Fibroblast of lung (primary cell): Measurements from ENCODE around the gene SLC9B2. TPM values are rescaled to one million over a fixed set of nuclear protein-coding genes. Genes with fewer than 3 reads are reported as not detected.

Source experiments
- DNase-seq, 2 donors: peaks; one replicate each; pipeline versions ENCODE4 v3.0.0 to v3.0.0-alpha.2; 2010; ENCODE audit warnings: low read depth in 2 of 2
- H2AFZ ChIP-seq: 2 replicates; pipeline ENCODE4 v1.5.1; 2012; ENCODE audit warnings: low read length, control low read depth, inconsistent platforms
- H3K27ac ChIP-seq: 2 replicates; pipeline ENCODE4 v1.5.1; 2011; ENCODE audit warnings: low read length, control low read depth; ENCODE audit not compliant: insufficient read depth
- H3K27me3 ChIP-seq: 2 replicates; pipeline ENCODE4 v1.5.1; 2011; ENCODE audit warnings: mild to moderate bottlenecking, low read length; ENCODE audit not compliant: control insufficient read depth, insufficient read depth
- H3K36me3 ChIP-seq: 2 replicates; pipeline ENCODE4 v1.5.1; 2011; ENCODE audit warnings: low read length; ENCODE audit not compliant: control insufficient read depth, insufficient read depth
- H3K4me1 ChIP-seq: 2 replicates; pipeline ENCODE4 v1.5.1; 2011; ENCODE audit warnings: low read length; ENCODE audit not compliant: control insufficient read depth, insufficient read depth; ENCODE audit errors: extremely low read depth
- H3K4me2 ChIP-seq: 2 replicates; pipeline ENCODE4 v1.5.1; 2011; ENCODE audit warnings: low read length, control low read depth; ENCODE audit not compliant: insufficient read depth; ENCODE audit errors: extremely low read depth
- H3K4me3 ChIP-seq, 4 experiments: fragments of 200-600 bp in 1 of 4; sonication (generic) in 1 of 4; replicated peaks in 1 of 4; 2 replicates each; pipeline ENCODE4 v1.5.1; 2011 to 2016; ENCODE audit warnings: low read length in 4 of 4, low read depth in 3 of 4, mild to moderate bottlenecking in 3 of 4, control low read depth in 2 of 4, inconsistent platforms in 1 of 4, mixed read lengths in 1 of 4; ENCODE audit not compliant: insufficient read depth in 1 of 4; ENCODE audit errors: control extremely low read depth in 1 of 4
- H3K79me2 ChIP-seq: 2 replicates; pipeline ENCODE4 v1.5.1; 2012; ENCODE audit warnings: mild to moderate bottlenecking, low read length, inconsistent platforms; ENCODE audit not compliant: control insufficient read depth, insufficient read depth
- H3K9ac ChIP-seq: 2 replicates; pipeline ENCODE4 v1.5.1; 2011; ENCODE audit warnings: mild to moderate bottlenecking, low read length, control low read depth; ENCODE audit not compliant: insufficient read depth
- H3K9me3 ChIP-seq: 2 replicates; pipeline ENCODE4 v1.5.1; 2012; ENCODE audit warnings: low read depth, low read length; ENCODE audit not compliant: control insufficient read depth, insufficient read depth
- H4K20me1 ChIP-seq: 2 replicates; pipeline ENCODE4 v1.5.1; 2011; ENCODE audit warnings: low read length; ENCODE audit not compliant: control insufficient read depth, insufficient read depth; ENCODE audit errors: extremely low read depth
- CTCF ChIP-seq, 2 donors: IDR thresholded peaks in 1 of 2; conservative IDR thresholded peaks in 1 of 2; 1 replicate in 1 of 2; 2 replicates in 1 of 2; pipeline ENCODE4 v1.5.1; 2011 to 2012; ENCODE audit warnings: low read length in 2 of 2, control low read depth in 1 of 2, inconsistent platforms in 1 of 2, low read depth in 1 of 2, mild to moderate bottlenecking in 1 of 2
- EZH2 ChIP-seq: IDR thresholded peaks from 2 replicates; pipeline ENCODE4 v1.5.1; 2012; ENCODE audit warnings: low read length, control low read depth, mild to moderate bottlenecking; ENCODE audit errors: missing control alignments
- polyA plus RNA-seq, 2 donors: library from polyadenylated mRNA; depleted of rRNA in 1 of 2; stranded (reverse) in 1 of 2; unstranded in 1 of 2; fragments of >200 nt; gene quantifications; 2 replicates each; pipeline ENCODE4 v1.2.1, GENCODE V29; 2011 to 2012; ENCODE audit warnings: missing spikeins in 1 of 2
- total RNA-seq: library from RNA; depleted of rRNA; stranded (reverse); fragments of >200 nt; gene quantifications from 2 replicates; pipeline ENCODE4 v1.2.1, GENCODE V29; 2014

The SLC9B2 gene
- total and polyA plus RNA-seq, 2 donors (not counting 1 experiment from before 2014, with no cell fraction given), result 14.8 to 17.5 TPM

GRCh38 chr4:103118166-103118565 lies 41.6 kb upstream of the SLC9B2 start:
- Histone ChIP-seq H3K4me3 (no peak overlapping the region), H3K9me3 (no peaks in the 10 kb centered on the region), H3K79me2 (no peaks in the 10 kb centered on the region), H2AFZ (no peak overlapping the region), H3K4me1 (peaks cover 7% of the 10 kb centered on the region), H3K4me2 (no peak overlapping the region), H3K27me3 (no peaks in the 10 kb centered on the region), H4K20me1 (no peaks in the 10 kb centered on the region), H3K9ac (no peak overlapping the region), H3K36me3 (no peaks in the 10 kb centered on the region), H3K27ac (no peak overlapping the region)
- DNase-seq, result peak; percentile 50 to 51
- TF ChIP-seq EZH2, result no peak
- TF ChIP-seq CTCF (conservative IDR thresholded peaks at IDR 0.05 in 1 of 2, IDR thresholded peaks at IDR 0.05 in 1 of 2; ENCODE audit: low read depth in 1 of 2, low read length in 2 of 2), result no peak

- Histone ChIP-seq H3K36me3 (no peaks in the 10 kb centered on the region), H2AFZ (no peak overlapping the region)
Measured at GRCh38 chr4:103111598-103111997, 35.0 kb upstream of the SLC9B2 start.

GRCh38 chr4:103108542-103108941 lies 32.0 kb upstream of the SLC9B2 start:
- Histone ChIP-seq H3K4me1 (no peaks in the 10 kb centered on the region), H2AFZ (no peak overlapping the region), H3K36me3 (no peaks in the 10 kb centered on the region), H3K27me3 (no peaks in the 10 kb centered on the region), H3K4me2 (no peak overlapping the region), H3K27ac (no peak overlapping the region), H3K79me2 (no peaks in the 10 kb centered on the region), H3K4me3 (no peak overlapping the region), H3K9me3 (no peaks in the 10 kb centered on the region), H4K20me1 (no peaks in the 10 kb centered on the region), H3K9ac (no peak overlapping the region)
- TF ChIP-seq CTCF (conservative IDR thresholded peaks at IDR 0.05 in 1 of 2, IDR thresholded peaks at IDR 0.05 in 1 of 2; ENCODE audit: low read depth in 1 of 2, low read length in 2 of 2) (no peak), EZH2 (no peak)
- DNase-seq, result no peak

More at GRCh38 chr4:103111598-103111997, 35.0 kb upstream of the SLC9B2 start:
- TF ChIP-seq EZH2 (no peak), CTCF (conservative IDR thresholded peaks at IDR 0.05 in 1 of 2, IDR thresholded peaks at IDR 0.05 in 1 of 2; ENCODE audit: low read depth in 1 of 2, low read length in 2 of 2) (no peak)
- H3K4me1 ChIP-seq, result no peaks in the 10 kb centered on the region
- no peak overlapping the region for H3K9ac ChIP-seq
- H3K4me3 ChIP-seq, result no peak overlapping the region
- H3K27me3 ChIP-seq, result no peaks in the 10 kb centered on the region
- no peaks in the 10 kb centered on the region for H4K20me1 ChIP-seq
- H3K4me2 ChIP-seq, result no peak overlapping the region
- no peaks in the 10 kb centered on the region for H3K79me2 ChIP-seq
- no peaks in the 10 kb centered on the region for H3K9me3 ChIP-seq
- no peak for DNase-seq
- no peak overlapping the region for H3K27ac ChIP-seq
